ENCODE data around the gene COMT. TPM values are rescaled to one million over a fixed set of nuclear protein-coding genes. Genes with fewer than 3 reads are reported as not detected.

Gene COMT
- polyA plus RNA-seq, 1 experiment: 79.4 TPM

DNA sequence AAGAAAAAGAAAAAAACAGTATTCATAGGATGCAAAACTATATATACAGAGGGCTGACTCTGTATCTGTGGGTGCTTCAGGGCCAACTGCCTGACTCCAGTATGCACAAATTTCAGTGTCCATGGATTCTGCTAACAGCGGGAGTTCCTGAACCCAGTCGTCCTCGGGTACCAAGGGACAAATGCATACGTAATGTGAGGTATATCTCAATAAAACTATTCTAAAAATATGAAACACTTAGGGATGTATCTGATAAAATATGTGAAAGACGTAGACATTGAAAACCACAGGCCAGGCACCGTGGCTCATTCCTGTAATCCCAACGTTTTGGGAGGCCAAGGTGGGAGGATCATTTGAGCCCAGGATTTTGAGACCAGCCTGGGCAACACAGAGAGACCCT is 13.9 kb upstream of the COMT start:
- TF ChIP-seq, protein P1, sequence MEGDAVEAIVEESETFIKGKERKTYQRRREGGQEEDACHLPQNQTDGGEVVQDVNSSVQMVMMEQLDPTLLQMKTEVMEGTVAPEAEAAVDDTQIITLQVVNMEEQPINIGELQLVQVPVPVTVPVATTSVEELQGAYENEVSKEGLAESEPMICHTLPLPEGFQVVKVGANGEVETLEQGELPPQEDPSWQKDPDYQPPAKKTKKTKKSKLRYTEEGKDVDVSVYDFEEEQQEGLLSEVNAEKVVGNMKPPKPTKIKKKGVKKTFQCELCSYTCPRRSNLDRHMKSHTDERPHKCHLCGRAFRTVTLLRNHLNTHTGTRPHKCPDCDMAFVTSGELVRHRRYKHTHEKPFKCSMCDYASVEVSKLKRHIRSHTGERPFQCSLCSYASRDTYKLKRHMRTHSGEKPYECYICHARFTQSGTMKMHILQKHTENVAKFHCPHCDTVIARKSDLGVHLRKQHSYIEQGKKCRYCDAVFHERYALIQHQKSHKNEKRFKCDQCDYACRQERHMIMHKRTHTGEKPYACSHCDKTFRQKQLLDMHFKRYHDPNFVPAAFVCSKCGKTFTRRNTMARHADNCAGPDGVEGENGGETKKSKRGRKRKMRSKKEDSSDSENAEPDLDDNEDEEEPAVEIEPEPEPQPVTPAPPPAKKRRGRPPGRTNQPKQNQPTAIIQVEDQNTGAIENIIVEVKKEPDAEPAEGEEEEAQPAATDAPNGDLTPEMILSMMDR (IDR thresholded peaks at IDR 0.05; ENCODE audit: low read depth, low read length): no peak
- Histone ChIP-seq H3K27me3 (ENCODE audit: control insufficient read depth, insufficient read depth, low read length) (no peaks in the 10 kb centered on the region), H3K27ac (ENCODE audit: low read depth, low read length) (no peak overlapping the region), H3K4me3 (ENCODE audit: low read depth, low read length) (no peak overlapping the region), H3K9me3 (ENCODE audit: control insufficient read depth, insufficient read depth, low read length) (no peaks in the 10 kb centered on the region)
- no peak for DNase-seq (ENCODE audit: low read depth, low spot score)
- ChIA-PET CTCF (no interaction called here), POLR2A (interaction anchor here (0.7 kb wide), 1 partner anchor 339 kb away, joined by 3 read pairs; no protein-coding TSS in a partner anchor)

DNA sequence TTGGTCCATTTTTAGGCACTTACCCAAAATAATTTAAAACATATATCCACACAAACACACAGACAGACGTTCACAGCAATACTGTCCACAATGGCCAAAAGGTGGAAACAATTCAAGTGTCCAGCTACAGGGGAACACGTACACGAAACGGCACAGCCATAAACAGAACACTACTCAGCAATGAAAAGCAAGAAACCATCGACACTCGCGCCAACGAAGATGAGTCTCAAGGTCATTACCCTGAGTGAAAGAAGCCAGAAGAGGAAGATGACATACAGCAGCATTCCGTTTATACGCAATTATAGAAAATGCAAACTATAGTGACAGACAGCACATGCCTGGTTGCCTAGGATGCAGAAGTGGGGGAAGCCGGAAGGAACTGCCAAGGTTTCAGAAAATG is 13.4 kb upstream of the COMT start:
- H3K27me3 ChIP-seq (ENCODE audit: control insufficient read depth, insufficient read depth, low read length): no peaks in the 10 kb centered on the region
- TF ChIP-seq, protein P1 (IDR thresholded peaks at IDR 0.05; ENCODE audit: low read depth, low read length): no peak
- no peak for DNase-seq (ENCODE audit: low read depth, low spot score)
- no peaks in the 10 kb centered on the region for H3K9me3 ChIP-seq (ENCODE audit: control insufficient read depth, insufficient read depth, low read length)
- no peak overlapping the region for H3K27ac ChIP-seq (ENCODE audit: low read depth, low read length)
- ChIA-PET POLR2A (interaction anchor here (0.7 kb wide), 1 partner anchor 340 kb away, joined by 3 read pairs; no protein-coding TSS in a partner anchor), CTCF (no interaction called here)
- H3K4me3 ChIP-seq (ENCODE audit: low read depth, low read length): no peak overlapping the region

DNA sequence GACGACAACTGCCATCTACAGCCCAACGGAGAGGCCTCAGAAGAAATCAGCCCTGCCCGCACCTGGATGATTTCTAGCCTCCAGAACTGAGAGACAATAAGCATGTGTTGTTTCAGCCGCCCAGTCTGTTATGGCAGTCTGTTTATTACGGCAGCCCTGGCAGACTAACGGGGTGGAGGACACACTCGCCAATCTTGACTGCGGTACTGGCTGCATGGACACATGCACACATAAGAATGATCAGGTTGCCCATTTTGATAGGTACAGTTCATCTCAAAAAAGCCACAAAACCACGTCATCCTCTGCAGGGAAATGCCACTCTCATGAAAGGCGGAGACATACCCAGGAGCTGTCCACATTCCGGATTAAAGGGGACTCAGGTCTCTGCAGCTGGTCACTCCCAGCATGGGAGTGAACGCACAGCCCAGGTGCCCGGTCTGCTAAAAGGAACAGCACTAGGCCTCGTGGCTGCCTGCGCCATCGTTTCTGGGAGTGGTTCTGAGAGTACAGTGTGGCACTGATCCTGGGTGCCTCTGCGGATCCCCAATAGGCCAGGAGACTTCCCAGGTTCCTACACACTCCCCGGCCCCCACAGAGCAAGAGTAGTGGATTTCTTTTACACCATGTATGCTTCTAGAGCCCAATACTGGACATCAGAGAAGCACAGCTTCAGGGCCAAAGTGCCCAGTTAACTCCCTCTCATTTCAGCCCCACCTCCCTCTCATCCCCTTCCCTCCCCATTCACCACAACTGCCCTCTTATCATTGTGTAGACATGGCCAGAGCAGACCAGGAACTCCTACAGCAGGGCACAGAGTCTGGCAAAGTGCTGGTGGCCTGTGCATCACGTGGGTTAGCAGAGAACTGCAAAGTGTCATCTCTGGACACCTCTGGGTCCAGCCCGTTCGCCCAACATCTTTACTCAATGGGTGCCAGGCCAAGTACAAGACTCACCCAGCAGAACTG is 11.7 kb upstream of the COMT start:
- ChIA-PET CTCF (no interaction called here), POLR2A (no interaction called here)
- DNase-seq (ENCODE audit: low read depth, low spot score): no peak
- TF ChIP-seq, protein P1 (IDR thresholded peaks at IDR 0.05; ENCODE audit: low read depth, low read length): no peak
- no peak overlapping the region for H3K4me3 ChIP-seq (ENCODE audit: low read depth, low read length)
- H3K27ac ChIP-seq (ENCODE audit: low read depth, low read length): no peak overlapping the region
- H3K27me3 ChIP-seq (ENCODE audit: control insufficient read depth, insufficient read depth, low read length): no peaks in the 10 kb centered on the region
- no peaks in the 10 kb centered on the region for H3K9me3 ChIP-seq (ENCODE audit: control insufficient read depth, insufficient read depth, low read length)

DNA sequence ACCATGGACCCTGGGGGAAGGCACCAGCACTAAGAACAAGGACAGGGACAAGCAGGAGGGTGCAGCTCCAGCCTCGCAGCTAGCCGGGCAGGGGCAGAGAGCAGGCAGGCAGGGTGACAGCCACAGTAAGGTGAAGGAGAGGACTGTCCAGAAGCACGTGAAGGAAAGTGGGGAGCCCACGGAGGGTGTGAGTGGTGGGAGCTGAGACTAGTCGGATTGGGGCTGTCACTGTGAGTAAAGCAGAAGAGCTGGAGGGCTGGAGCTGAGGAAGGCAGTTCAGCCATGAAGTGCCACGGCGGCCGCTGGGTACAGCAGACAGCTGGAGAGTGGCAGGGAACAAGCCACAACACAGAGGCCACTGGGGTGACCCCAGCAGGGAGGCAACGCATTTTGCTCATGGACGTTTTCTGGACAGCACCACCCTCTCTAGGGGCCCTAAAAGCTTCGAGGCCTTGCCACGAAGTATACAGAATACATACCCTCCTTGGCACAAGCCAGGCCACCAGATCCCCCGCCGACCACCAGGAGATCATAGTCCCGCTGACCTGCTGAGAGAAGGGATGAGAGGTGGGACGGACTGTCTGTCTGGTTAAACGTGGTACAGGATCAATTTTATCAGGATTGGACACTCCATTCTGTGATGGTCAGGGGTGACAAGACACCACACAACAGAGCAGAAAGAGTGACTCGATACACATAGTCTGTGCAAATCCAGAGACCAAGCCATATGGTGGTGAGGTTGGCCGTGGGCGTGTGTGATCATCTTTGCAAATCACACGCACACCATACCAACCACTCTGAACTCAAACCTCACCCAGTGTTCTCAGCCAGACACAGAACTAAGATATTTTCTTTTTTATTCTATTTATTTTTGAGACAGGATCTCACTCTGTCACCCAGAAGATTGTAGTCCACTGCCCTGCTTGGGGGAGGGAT is 10.8 kb upstream of the COMT start:
- no peak for DNase-seq (ENCODE audit: low read depth, low spot score)
- CTCF ChIA-PET: no interaction called here
- Histone ChIP-seq H3K4me3 (ENCODE audit: low read depth, low read length) (no peak overlapping the region), H3K27ac (ENCODE audit: low read depth, low read length) (no peak overlapping the region), H3K9me3 (ENCODE audit: control insufficient read depth, insufficient read depth, low read length) (peaks cover 5% of the 10 kb centered on the region; the same call in 1 of the 2 replicates), H3K27me3 (ENCODE audit: control insufficient read depth, insufficient read depth, low read length) (no peaks in the 10 kb centered on the region)
- POLR2A ChIA-PET: no interaction called here
- TF ChIP-seq, protein P1 (IDR thresholded peaks at IDR 0.05; ENCODE audit: low read depth, low read length): no peak
